Measurements from ENCODE around the gene CENPX. TPM values are rescaled to one million over a fixed set of nuclear protein-coding genes. Genes with fewer than 3 reads are reported as not detected.
A peak's percentile ranks its signal among the peaks of the same experiment; 100 is the strongest.

CENPX gene
- total and polyA plus RNA-seq, 2 experiments from 2014 or later = 58.2 to 83.2 TPM

GRCh38 chr17:81994593-81995462, 27.9 kb downstream of the CENPX start:
- DNase-seq (ENCODE audit: low spot score) = no peak
- Histone ChIP-seq H3K4me3 (no peak overlapping the region), H3K27ac (no peak overlapping the region), H3K36me3 (replicated peaks; ENCODE audit: insufficient read depth, low read depth) (no peaks in the 10 kb centered on the region), H3K79me2 (peaks cover 4% of the 10 kb centered on the region), H4K20me1 (ENCODE audit: insufficient read depth, poor library complexity, severe bottlenecking) (no peaks in the 10 kb centered on the region), H3K9me2 (replicated peaks; ENCODE audit: insufficient read depth) (no peaks in the 10 kb centered on the region), H3K27me3 (no peaks in the 10 kb centered on the region), H3K9me3 (ENCODE audit: low read depth) (no peaks in the 10 kb centered on the region), H2AFZ (no peak overlapping the region), H3K4me2 (no peak overlapping the region), H3K4me1 (ENCODE audit: insufficient read depth) (peaks cover 25% of the 10 kb centered on the region)
- WGBS (ENCODE audit: low lambda C conversion rate, missing lambda C conversion rate) = 89% methylated on average over 38 of the region's 39 CpGs
- TF ChIP-seq CTCF (IDR thresholded peaks at IDR 0.05; ENCODE audit: poor library complexity) = no peak
- no peak for TF ChIP-seq EZH2phosphoT487 (IDR thresholded peaks at IDR 0.05; ENCODE audit: low read depth, severe bottlenecking, unreplicated experiment)
- no peak for TF ChIP-seq EZH2 (IDR thresholded peaks at IDR 0.05; ENCODE audit: borderline replicate concordance)

DNA sequence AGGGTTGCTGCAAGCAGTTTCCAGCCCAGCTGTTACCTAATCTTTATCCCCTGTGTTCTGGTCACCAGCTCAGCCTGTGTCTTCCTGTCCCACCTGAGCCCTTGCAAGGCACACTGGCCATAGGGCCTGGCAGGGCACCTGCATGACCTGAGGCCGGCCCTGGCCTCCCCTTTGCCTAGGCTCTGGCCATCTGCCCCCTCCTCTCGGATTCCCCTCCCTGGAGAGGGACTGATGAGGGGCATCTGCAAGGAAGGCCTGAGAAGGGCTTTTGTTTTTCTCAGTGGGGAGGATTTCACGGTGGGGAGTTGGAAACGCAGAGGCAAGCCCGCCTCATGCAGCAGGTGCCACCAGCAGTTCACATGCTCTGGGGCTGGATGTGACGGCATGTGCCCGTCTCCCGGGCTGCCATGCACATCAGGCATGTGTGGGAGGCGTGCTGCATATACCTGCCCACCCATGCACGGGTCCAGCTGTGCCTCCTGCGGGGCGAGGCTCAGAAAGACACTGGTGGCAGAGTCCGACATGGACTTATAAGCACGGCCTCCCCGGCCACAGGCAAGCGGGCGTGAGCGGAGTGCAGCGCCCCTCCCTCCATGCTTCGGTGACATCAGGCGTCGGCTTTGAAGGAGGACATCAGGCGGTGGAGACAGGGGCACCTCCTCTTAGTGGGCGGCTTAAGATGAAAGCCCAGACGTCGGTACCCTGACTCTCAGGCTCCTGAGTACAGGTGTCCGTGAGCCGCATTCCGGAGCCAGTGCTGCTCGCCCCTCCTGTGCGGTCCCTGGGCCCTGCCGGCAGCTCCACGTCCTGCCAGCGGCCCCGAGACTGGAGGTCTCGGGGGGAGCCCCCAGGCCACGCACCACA, 28.7 kb downstream of the CENPX start:
- no peaks in the 10 kb centered on the region for H3K27me3 ChIP-seq
- H3K9me3 ChIP-seq (ENCODE audit: low read depth) = no peaks in the 10 kb centered on the region
- H2AFZ ChIP-seq = no peak overlapping the region
- no peak overlapping the region for H3K4me2 ChIP-seq
- 96% methylated on average over 37 of the region's 37 CpGs for WGBS (ENCODE audit: low lambda C conversion rate, missing lambda C conversion rate)
- peaks cover 24% of the 10 kb centered on the region for H3K4me1 ChIP-seq (ENCODE audit: insufficient read depth)
- H3K27ac ChIP-seq = no peak overlapping the region
- no peaks in the 10 kb centered on the region for H4K20me1 ChIP-seq (ENCODE audit: insufficient read depth, poor library complexity, severe bottlenecking)
- peaks cover 4% of the 10 kb centered on the region for H3K79me2 ChIP-seq
- H3K36me3 ChIP-seq (replicated peaks; ENCODE audit: insufficient read depth, low read depth) = no peaks in the 10 kb centered on the region
- H3K4me3 ChIP-seq = no peak overlapping the region
- no peak for DNase-seq (ENCODE audit: low spot score)
- H3K9me2 ChIP-seq (replicated peaks; ENCODE audit: insufficient read depth) = no peaks in the 10 kb centered on the region
- TF ChIP-seq EZH2phosphoT487 (IDR thresholded peaks at IDR 0.05; ENCODE audit: low read depth, severe bottlenecking, unreplicated experiment) (no peak), CTCF (IDR thresholded peaks at IDR 0.05; ENCODE audit: poor library complexity) (no peak), EZH2 (IDR thresholded peaks at IDR 0.05; ENCODE audit: borderline replicate concordance) (no peak)

DNA sequence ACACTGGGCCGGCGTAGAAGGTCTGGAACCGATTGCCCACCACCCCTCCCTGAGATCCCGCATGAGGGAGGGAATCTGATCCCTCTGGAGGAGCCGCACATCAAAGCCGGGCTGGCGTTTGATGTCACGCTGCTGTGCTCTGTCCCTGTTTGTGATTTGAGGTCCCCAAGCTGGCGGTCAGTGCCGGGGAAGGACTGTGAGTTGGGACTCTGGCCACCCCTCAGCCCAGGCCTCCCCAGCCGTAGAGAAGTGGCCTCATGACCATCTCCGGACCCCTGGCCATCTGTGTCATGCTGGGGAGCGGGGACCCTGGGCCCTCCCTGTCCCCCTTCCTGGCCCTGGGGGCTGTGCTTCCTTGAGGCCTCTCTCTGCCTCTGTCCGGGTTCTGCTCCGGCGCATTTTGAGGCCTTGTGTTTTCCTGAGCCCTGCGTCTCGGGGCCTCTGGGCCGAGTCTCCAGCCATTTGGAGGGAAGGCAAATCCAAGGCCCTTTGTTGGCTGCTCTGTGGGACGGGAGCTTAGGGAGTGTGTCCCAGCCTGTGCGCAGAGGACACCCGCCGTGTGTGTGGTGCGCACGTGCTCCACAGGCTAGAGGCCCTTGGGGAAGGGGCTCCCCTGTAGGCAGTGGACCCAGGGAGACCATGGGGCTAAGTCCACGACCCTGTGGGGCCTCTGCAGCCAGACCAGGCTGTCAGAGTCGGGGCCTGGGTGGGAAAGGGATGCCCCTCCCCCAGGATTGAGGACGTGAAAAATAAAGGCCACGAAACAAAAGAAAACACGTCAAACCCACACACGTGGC, 30.2 kb downstream of the CENPX start:
- TF ChIP-seq EZH2phosphoT487 (IDR thresholded peaks at IDR 0.05; ENCODE audit: low read depth, severe bottlenecking, unreplicated experiment) = no peak
- no peak for TF ChIP-seq EZH2 (IDR thresholded peaks at IDR 0.05; ENCODE audit: borderline replicate concordance)
- TF ChIP-seq CTCF (IDR thresholded peaks at IDR 0.05; ENCODE audit: poor library complexity) = no peak
- Histone ChIP-seq H3K36me3 (replicated peaks; ENCODE audit: insufficient read depth, low read depth) (no peaks in the 10 kb centered on the region), H2AFZ (no peak overlapping the region), H4K20me1 (ENCODE audit: insufficient read depth, poor library complexity, severe bottlenecking) (no peaks in the 10 kb centered on the region), H3K9me2 (replicated peaks; ENCODE audit: insufficient read depth) (no peaks in the 10 kb centered on the region), H3K79me2 (peaks cover 4% of the 10 kb centered on the region), H3K4me1 (ENCODE audit: insufficient read depth) (peaks cover 20% of the 10 kb centered on the region), H3K9me3 (ENCODE audit: low read depth) (no peaks in the 10 kb centered on the region), H3K27me3 (no peaks in the 10 kb centered on the region), H3K27ac (peak overlapping the region; percentile 83), H3K4me2 (peak overlapping the region; percentile 68), H3K4me3 (no peak overlapping the region)
- DNase-seq (ENCODE audit: low spot score) = no peak
- 75% methylated on average over 29 of the region's 31 CpGs for WGBS (ENCODE audit: low lambda C conversion rate, missing lambda C conversion rate)
